H54 (cell line): ENCODE results near the gene GRHL3.

Source experiments
- DNase-seq: peaks from one replicate; pipeline ENCODE4 v3.0.0; 2011; ENCODE audit warnings: low spot score, mixed read lengths; ENCODE audit not compliant: insufficient read length
- FAIRE-seq: peaks from 3 replicates; lab custom pipeline; 2011; peaks lifted over from hg19 to GRCh38; lab: Jason Lieb, UNC
- POLR2A ChIP-seq: IDR thresholded peaks from 2 replicates; pipeline ENCODE4 v1.6.1; 2011; ENCODE audit warnings: low read depth, mild to moderate bottlenecking, low read length

The GRHL3 gene

DNA sequence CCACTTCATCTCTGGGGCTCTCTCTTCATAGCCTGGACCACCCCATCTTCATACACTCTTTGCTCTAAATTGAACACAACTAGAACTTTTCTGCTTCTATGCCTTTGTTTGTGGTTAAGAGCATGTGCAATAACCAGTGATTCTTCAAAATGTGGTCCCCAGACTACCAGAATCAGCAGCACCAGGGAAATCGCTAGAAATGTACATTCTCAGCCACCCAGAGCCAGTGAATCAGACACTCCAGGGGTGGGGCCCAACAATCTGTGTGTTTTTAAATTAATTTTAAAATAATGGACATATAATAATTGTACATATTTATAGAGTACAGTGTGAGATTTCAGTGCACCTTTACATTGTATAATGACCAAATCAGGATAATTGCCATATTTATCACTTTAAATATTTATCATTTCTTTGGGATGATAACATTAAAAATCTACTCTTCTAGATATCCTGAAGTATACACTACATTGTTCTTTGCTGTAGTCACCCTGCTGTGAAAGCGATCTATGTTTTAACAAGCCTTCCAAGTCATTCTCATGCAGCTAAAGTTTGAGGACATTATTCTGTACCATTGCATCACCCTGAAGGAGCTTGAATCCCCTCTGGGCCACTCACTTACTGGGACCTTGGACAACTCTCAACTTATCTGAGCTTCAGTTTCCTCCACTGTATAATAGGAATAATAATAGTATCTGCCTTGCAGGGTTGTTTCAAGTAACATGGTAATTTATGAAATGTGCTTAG lies 10.8 kb downstream of the GRHL3 start:
- DNase-seq (no peak), FAIRE-seq (no peak)
- TF ChIP-seq POLR2A = no peak

DNA sequence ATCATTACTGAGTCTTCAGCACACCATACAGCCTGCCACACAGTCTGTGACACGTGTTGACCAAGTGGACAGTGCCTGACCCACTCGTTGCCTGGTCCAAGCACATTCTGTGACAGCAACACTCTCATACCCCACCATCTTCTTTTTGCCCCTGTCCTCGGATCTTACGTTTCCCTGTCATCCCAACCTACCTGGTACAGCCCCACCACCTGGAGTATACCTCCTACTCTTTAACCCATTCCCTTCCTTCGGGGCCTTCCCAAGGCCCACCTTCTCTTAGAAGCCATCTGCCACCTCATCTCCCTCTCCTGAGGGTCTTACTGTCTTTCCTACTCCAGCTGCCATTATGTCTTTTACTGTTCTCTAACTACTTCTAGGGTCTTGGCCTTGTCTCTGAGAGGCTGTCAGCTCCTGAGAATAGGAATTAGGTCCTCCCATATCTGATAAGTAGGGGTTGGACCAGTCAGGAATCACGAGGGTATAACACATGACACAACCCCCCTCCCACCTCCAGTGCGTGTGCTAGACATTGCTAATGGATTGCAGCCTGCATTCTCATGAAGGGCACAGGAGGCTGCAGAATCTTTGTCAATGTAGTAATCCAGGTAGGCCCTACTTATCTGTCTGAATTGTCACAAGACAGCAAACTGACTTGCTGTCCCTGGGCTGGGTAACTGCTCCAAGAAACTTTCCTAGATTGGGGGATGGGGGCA lies 13.0 kb downstream of the GRHL3 start:
- no peak for FAIRE-seq
- TF ChIP-seq POLR2A = no peak
- DNase-seq = no peak

DNA sequence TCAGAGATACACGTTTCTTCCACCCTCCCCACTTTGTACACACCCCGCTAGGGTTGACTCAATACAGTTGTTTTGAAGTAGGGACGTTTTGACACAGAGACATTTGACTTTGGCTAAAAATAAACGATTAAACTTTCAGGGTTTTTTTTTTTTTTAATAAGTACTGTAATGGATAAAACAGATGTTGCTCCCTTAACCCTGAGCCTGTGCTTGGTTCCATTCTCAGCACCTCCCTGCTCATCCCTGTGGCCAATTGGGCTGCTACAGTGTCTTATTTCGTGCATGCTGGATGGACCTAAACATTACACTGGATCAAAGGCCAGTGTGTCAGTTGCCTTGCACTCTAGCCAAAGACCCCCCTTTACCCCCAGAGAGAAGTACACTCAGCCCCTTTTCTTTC lies 16.9 kb downstream of the GRHL3 start:
- DNase-seq (no peak), FAIRE-seq (no peak)
- TF ChIP-seq POLR2A = no peak

DNA sequence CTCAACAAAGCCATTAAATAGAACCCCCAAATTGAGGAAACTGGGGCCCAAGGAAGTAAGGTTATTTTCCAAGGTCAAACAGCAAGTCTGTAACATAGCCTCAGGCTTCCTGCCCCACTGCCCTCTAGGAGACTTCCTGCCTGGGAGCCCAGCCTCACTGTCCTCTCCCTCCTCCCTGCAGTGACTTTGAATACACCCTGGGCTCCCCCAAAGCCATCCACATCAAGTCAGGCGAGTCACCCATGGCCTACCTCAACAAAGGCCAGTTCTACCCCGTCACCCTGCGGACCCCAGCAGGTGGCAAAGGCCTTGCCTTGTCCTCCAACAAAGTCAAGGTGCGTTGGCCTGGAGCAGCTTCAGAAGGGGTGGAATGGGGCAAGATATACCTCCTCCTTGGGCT lies 18.3 kb downstream of the GRHL3 start:
- TF ChIP-seq POLR2A = no peak
- no peak for DNase-seq

DNA sequence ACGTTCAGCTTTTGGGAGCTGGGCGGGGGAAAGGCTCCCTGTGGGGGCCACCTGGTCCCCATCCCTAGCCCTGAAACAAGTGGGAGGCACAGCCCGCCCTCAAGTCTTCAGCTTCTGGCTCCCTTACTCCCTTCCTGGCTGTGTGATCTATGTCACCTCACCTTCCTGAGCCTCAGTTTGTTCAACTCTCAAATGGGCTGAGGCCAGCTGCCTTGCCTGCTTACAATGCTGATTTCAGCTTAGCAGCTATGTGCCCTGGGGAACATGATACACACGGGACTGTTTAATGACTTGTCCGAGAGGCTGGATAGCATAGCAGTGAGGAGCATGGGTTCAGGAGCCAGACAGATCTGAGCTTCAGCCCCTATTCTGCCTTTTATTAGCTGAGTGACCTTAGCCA lies 19.3 kb downstream of the GRHL3 start:
- TF ChIP-seq POLR2A = no peak
- DNase-seq (no peak), FAIRE-seq (no peak)

More for the DNA sequence above, 18.3 kb downstream of the GRHL3 start:
- FAIRE-seq = no peak

DNA sequence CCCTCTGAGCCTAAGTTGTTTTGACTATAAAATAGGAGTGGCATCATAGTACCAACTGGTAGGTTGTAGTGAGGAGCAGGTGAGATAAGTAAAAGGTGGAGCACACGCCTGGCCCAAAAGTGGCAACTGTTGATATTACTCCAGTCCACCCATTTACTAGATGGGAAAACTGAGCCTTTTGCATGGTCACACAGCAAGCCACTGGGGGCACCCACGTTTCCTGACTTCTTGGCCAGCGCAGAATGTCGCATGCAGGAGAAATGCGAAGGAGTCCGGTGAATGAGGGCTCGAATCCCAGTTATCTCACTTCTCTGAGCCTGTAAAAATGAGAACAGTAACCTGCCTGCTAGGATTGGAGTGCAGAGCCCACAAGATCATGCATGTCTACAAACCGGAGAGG lies 20.8 kb downstream of the GRHL3 start:
- FAIRE-seq (no peak), DNase-seq (no peak)
- TF ChIP-seq POLR2A = no peak

DNA sequence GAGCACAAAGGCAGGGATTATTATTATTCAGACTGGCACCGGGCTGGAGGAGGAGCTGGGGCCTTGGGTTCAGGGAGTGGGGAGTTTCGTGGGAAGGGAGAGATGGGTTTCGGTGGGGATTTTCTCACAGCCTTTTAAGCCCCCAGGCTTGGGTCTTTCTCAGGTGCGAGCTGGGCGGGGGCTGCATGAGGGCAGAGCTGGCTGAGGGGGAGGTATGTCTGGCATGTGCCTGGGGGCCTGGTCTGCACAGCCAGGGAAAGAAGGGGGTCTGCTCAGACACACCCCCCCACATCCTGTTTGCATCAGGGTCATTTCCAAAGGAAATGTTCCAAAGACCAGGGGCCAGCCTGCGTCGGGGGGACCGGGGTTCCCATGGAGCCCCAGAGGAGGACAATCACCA lies 21.6 kb downstream of the GRHL3 start:
- no peak for TF ChIP-seq POLR2A
- FAIRE-seq (no peak), DNase-seq (no peak)

DNA sequence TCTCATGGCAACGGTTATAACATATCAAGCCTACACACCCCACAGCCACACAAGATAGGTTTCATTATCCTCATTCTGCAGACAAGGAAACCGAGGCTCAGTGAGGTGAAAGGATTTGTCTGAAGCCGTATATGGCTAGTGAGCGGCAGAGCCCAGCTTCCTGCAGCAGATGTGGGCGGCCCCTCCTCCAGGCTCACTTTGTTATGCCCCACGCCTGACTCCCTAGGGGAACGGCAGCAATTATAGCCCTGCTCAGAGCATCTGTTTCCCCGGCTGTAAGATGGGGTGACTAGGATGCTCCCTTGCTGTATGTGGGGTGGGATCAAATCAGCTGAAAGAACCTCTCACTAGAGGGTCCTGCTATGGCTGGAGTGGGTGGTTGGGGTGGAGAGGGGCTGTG lies 22.1 kb downstream of the GRHL3 start:
- FAIRE-seq (no peak), DNase-seq (no peak)
- no peak for TF ChIP-seq POLR2A

DNA sequence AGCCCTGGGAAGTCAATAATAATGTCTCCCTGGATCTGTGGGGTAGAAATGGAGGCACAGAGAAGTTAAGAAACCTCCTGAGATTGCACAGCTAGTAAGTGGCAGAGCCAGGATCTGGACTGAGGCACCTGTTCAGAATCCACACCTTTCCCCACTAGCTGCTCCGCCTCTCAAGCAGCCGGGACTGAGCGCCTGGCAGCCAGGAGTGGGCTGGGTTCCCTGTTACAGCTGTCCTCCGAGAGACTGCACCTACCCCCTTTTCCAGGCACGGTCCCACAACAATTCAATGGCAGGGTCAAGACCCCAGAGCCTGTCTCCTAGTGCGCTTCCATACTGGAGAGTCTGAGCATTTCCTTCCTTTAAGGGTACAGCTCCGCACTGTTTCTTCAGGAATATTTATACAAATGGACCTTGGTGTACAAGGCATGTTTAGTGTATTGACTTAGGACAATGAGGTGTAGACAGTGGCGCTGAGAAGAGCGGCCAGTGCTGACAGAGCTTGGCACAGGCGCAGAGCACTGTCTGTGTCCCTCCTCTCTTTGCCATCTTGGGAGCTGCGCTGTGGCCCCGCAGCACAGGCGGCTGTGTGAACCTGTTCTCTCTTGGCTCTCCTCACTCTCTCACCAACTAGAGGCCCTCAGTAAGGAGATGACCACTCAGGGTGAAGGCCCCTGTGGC lies 24.4 kb downstream of the GRHL3 start:
- no peak for TF ChIP-seq POLR2A
- FAIRE-seq (no peak), DNase-seq (no peak)

DNA sequence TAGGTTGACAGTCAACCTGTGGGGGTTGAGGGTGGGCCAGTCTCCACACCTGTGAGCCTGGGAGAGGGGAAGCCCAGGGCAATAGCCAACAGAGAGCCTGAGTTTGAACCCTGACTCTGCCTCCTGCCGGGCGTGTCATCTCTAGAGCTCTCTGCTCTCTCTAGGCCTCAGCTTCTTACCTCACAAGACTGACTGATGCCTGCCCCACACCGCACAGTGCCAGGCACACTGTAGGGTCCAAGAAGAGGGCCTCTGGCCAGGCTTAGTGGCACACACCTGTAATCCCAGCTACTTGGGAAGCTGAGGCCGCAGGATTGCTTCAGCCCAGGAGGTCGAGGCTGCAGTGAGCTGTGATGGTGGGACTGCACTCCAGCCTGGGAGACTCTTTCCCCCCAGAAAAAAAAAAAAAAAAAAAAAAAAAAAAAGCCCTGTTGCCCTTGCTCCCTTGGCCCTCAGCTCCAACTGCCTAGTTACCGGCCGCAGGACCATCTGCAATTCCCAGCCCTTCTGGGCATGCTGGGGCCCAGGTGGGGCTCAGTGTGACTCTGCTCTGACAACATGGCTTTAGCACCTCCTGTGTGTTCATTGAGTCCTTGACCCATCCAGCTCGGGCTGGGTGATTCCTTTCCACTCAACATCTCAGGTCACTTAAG lies 25.1 kb downstream of the GRHL3 start:
- FAIRE-seq (no peak), DNase-seq (no peak)
- no peak for TF ChIP-seq POLR2A

DNA sequence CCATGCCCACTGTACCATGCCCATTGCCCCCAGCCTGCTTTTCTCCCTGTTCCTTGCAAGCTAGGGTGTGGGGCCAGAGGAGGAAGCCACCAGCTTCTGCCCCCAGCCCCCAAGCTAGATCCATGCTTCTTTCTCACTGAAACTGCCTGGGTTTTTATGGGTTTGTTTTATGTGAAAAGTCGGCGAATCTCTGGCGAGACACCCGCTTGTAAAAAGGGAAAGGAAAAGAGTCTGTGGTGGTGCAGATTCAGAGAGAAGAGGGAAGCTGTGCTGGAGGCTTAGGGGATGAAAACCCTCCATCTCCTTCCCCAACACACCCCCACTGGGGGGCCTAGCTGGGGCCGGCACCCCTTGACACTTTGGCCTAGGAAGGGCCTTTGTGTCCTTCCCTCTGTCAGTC lies 26.2 kb downstream of the GRHL3 start:
- FAIRE-seq (no peak), DNase-seq (no peak)
- TF ChIP-seq POLR2A = no peak

DNA sequence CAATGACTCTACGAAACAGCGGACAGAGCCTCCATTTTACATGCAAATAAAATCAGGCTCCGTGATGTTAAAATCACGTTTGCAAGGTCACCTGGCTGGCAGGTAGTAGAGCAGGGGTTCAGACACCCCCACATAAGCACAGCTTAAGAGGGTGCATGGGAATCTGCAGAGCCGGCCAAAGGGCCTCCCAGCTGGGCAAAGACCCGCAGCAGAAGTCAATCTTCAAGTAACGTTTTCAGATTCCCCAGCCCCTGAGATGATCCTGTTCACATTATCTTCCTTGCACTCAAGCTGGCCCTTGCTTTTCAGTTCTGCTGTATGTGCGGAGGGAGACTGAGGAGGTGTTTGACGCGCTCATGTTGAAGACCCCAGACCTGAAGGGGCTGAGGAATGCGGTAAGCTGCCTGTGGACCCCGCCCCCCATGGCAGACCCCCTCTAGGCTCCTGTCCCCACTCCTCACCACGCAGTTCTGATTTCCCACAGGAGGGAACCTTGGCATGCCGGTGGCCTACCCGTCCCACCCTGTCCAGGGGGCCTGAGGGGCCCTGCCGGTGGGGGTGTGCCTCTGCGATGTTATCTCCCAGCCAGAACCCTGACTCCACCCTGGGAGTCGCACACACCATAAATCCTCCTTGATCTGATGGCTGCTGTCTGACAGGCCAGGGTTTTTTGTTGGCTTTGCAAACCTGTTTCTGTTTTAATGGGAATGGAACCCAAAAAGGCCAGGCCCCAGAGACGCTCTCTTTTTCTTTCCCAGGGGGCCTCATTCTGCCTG lies 28.2 kb downstream of the GRHL3 start:
- FAIRE-seq = no peak
- no peak for DNase-seq
- TF ChIP-seq POLR2A = no peak

DNA sequence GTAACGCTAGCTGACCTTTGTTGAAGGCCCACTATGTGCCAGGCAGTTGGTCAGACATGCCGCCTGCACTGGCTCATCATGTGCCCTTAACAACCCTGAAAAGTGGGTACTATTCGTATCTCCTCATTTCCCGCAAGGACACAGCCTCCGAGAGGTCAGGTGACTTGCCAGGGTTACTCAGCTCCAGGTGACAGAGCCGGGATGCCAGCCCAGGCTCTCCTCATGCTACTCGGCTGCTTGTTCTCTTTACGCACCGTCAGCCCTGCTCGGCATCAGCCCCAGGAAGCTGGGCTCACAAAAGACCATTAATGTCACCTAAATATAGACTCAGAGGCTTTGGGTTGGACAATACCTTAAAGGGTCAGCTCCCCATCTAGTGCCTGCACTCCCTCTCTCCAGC lies 29.0 kb downstream of the GRHL3 start:
- no peak for FAIRE-seq
- no peak for DNase-seq
- no peak for TF ChIP-seq POLR2A
